Panc1 (cell line): ENCODE data around the gene MYL1. TPM values are rescaled to one million over a fixed set of nuclear protein-coding genes. Genes with fewer than 3 reads are reported as not detected.

Experiments
- ATAC-seq: fragments of 200-7000 bp; cut with Tn5 transposase; 2 replicates; pipeline ENCODE4 v1.9.1; 2020; ENCODE audit warnings: mild to moderate bottlenecking, moderate library complexity
- BruUV-seq: library from RNA; stranded (reverse); fragments of 400-500 nt; replicated peaks from 2 replicates; lab custom pipeline; 2021; lab: Mats Ljungman, UMichigan
- CTCF ChIA-PET: fragments of 300-600 bp; sonication (Branson Sonifier 250); formaldehyde crosslinking; loops from one replicate; lab custom pipeline; 2022; ENCODE audit warnings: antibody characterized with exemption; lab: Charles Lee
- POLR2A ChIA-PET: fragments of 300-600 bp; sonication (Branson Sonifier 250); formaldehyde crosslinking; loops from one replicate; lab custom pipeline; 2022; ENCODE audit warnings: antibody characterized with exemption; lab: Charles Lee
- DNase-seq: peaks from one replicate; pipeline ENCODE4 v3.0.0-alpha.2; 2010; ENCODE audit warnings: low read depth, low spot score
- H3K27ac ChIP-seq: 2 replicates; pipeline ENCODE4 v1.5.1; 2011; ENCODE audit warnings: mild to moderate bottlenecking, low read length, inconsistent platforms
- H3K27me3 ChIP-seq: fragments of 200-500 bp; sonication (Bioruptor generic); 2 replicates; pipeline ENCODE4 v1.6.0; 2014; ENCODE audit warnings: low read length, inconsistent platforms; ENCODE audit not compliant: control insufficient read depth, insufficient read depth
- H3K36me3 ChIP-seq: fragments of 200-500 bp; sonication (Bioruptor generic); 2 replicates; pipeline ENCODE4 v1.5.1; 2014; ENCODE audit warnings: inconsistent platforms, mild to moderate bottlenecking, low read length, moderate library complexity; ENCODE audit not compliant: control insufficient read depth, insufficient read depth
- H3K4me1 ChIP-seq: 2 replicates; pipeline ENCODE4 v1.5.1; 2011; ENCODE audit warnings: inconsistent platforms, mild to moderate bottlenecking, low read length, moderate library complexity; ENCODE audit not compliant: control insufficient read depth, insufficient read depth
- H3K4me3 ChIP-seq, 2 experiments: 2 replicates each; pipeline ENCODE4 v1.5.1; 2011 to 2012; ENCODE audit warnings: low read depth in 2 of 2, low read length in 2 of 2, mild to moderate bottlenecking in 2 of 2, inconsistent platforms in 1 of 2, moderate library complexity in 1 of 2
- H3K9me3 ChIP-seq: fragments of 200-500 bp; sonication (Bioruptor generic); 2 replicates; pipeline ENCODE4 v1.5.1; 2014; ENCODE audit warnings: low read depth, mild to moderate bottlenecking, inconsistent platforms, low read length, moderate library complexity; ENCODE audit not compliant: control insufficient read depth, insufficient read depth
- POLR2AphosphoS5 ChIP-seq: IDR thresholded peaks from 2 replicates; pipeline ENCODE4 v1.6.1; 2012; ENCODE audit warnings: mild to moderate bottlenecking, low read depth, low read length, moderate library complexity
- REST ChIP-seq, 2 experiments: IDR thresholded peaks; 2 replicates each; pipeline ENCODE4 v1.6.1; 2011 to 2012; ENCODE audit warnings: low read depth in 2 of 2, control low read depth in 1 of 2, low read length in 1 of 2, mild to moderate bottlenecking in 1 of 2, moderate library complexity in 1 of 2; ENCODE audit not compliant: insufficient read depth in 1 of 2
- SIN3A ChIP-seq: IDR thresholded peaks from 2 replicates; pipeline ENCODE4 v1.6.1; 2012; ENCODE audit warnings: low read depth, mild to moderate bottlenecking, low read length, moderate library complexity, borderline replicate concordance; ENCODE audit not compliant: insufficient read depth
- TCF7L2 ChIP-seq: IDR thresholded peaks from 2 replicates; pipeline ENCODE4 v1.6.1; 2011; ENCODE audit warnings: mild to moderate bottlenecking, low read depth, low read length, inconsistent platforms
- in situ Hi-C: cut with HindIII; loops from 2 replicates; pipeline ENCODE4 v1.10.0; 2016; ENCODE audit warnings: low sequenced_read_pairs, low pct_unique_long_range_greater_than_20kb
- intact Hi-C: fragments of 100-400 bp; cut with micrococcal nuclease; formaldehyde crosslinking; loops from one replicate; pipeline ENCODE4 v1.10.0; 2022; ENCODE audit not compliant: unreplicated experiment
- total RNA-seq: library from RNA; stranded (reverse); gene quantifications from one replicate; pipeline ENCODE4 v1.2.1, GENCODE V29; 2021; ENCODE audit not compliant: unreplicated experiment
- TF ChIP-seq, protein P1 (sequence below): fragments of 450-650 bp; IDR thresholded peaks from 2 replicates; pipeline ENCODE4 v1.5.1; 2017; ENCODE audit warnings: mild to moderate bottlenecking

MYL1 gene
- total RNA-seq, 1 experiment from 2014 or later: not detected

- Histone ChIP-seq H3K9me3 (no peaks in the 10 kb centered on the region), H3K4me3 (no peak overlapping the region), H3K27me3 (no peaks in the 10 kb centered on the region), H3K4me1 (no peaks in the 10 kb centered on the region), H3K36me3 (no peaks in the 10 kb centered on the region), H3K27ac (no peak overlapping the region)
- intact Hi-C loops: no loop called here
- BruUV-seq: no TSS peak
- DNase-seq (no peak), ATAC-seq (no peak)
- TF ChIP-seq POLR2AphosphoS5 (no peak), SIN3A (no peak), REST (IDR thresholded peaks at IDR 0.05; ENCODE audit: insufficient read depth in 1 of 2, low read depth in 2 of 2, low read length in 1 of 2) (no peak)
- TF ChIP-seq, protein P1, sequence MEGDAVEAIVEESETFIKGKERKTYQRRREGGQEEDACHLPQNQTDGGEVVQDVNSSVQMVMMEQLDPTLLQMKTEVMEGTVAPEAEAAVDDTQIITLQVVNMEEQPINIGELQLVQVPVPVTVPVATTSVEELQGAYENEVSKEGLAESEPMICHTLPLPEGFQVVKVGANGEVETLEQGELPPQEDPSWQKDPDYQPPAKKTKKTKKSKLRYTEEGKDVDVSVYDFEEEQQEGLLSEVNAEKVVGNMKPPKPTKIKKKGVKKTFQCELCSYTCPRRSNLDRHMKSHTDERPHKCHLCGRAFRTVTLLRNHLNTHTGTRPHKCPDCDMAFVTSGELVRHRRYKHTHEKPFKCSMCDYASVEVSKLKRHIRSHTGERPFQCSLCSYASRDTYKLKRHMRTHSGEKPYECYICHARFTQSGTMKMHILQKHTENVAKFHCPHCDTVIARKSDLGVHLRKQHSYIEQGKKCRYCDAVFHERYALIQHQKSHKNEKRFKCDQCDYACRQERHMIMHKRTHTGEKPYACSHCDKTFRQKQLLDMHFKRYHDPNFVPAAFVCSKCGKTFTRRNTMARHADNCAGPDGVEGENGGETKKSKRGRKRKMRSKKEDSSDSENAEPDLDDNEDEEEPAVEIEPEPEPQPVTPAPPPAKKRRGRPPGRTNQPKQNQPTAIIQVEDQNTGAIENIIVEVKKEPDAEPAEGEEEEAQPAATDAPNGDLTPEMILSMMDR: peak; percentile 29; the same call in 1 of the 2 replicates
- ChIA-PET CTCF (no interaction called here), POLR2A (no interaction called here)
- in situ Hi-C loops: no loop called here
Measured at GRCh38 chr2:210363261-210363660, 48.3 kb upstream of the MYL1 start.

DNA sequence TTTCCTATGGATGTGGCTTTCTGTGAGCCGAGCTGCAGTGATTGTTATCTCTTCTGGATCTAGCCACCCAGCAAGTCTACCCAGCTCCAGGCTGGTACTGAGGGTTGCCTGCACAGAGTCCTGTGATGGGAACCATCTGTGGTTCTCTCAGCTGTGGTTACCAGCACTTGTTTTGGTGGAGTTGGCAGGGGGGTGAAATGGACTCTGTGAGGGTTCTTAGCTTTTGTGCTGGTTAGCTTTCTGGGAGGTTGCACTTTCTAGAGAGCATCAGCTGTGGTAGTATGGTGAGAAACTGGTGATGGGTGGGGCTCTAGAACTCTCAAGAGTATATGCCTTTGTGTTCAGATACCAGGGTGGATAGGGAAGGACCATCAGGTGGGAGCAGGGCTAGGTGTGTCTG lies 45.4 kb upstream of the MYL1 start:
- POLR2A ChIA-PET: no interaction called here

More for the DNA sequence above, 45.4 kb upstream of the MYL1 start:
- H3K36me3 ChIP-seq: no peaks in the 10 kb centered on the region
- no peaks in the 10 kb centered on the region for H3K27me3 ChIP-seq
- H3K9me3 ChIP-seq: no peaks in the 10 kb centered on the region
- intact Hi-C loops: no loop called here
- DNase-seq (no peak), ATAC-seq (no peak)
- H3K4me1 ChIP-seq: no peaks in the 10 kb centered on the region
- no peak overlapping the region for H3K27ac ChIP-seq
- BruUV-seq: no TSS peak
- TF ChIP-seq SIN3A (no peak), TCF7L2 (no peak), REST (IDR thresholded peaks at IDR 0.05; ENCODE audit: insufficient read depth in 1 of 2, low read depth in 2 of 2, low read length in 1 of 2) (no peak), POLR2AphosphoS5 (no peak)
- TF ChIP-seq, protein P1: no peak
- CTCF ChIA-PET: interaction anchor here (0.6 kb wide), 2 partner anchors 60 to 1221 kb away, joined by 3 read pairs; no protein-coding TSS in a partner anchor
- in situ Hi-C loops: no loop called here
- H3K4me3 ChIP-seq: no peak overlapping the region
